GM18499 (cell line): ENCODE results near the gene TMEM232.
"Not testable (repeated sequence)": the region's sequence is repeated elsewhere in the genome, so short reads cannot be mapped to it uniquely, and the experiment has no call there.

Experiments
- ATAC-seq: cut with Tn5 transposase; IDR thresholded peaks from one replicate; pipeline ENCODE4 v1.9.1; 2021; ENCODE audit warnings: moderate number of reproducible peaks; ENCODE audit not compliant: insufficient read depth, unreplicated experiment

The TMEM232 gene

GRCh38 chr5:110716247-110717245 is 9.9 kb downstream of the TMEM232 start:
- ATAC-seq = peak; percentile 79

GRCh38 chr5:110707260-110707844 is 19.1 kb downstream of the TMEM232 start:
- ATAC-seq = no peak

GRCh38 chr5:110705349-110705748 is 21.1 kb downstream of the TMEM232 start:
- ATAC-seq = no peak

- ATAC-seq = no peak
Observed at GRCh38 chr5:110703481-110703880, 23.0 kb downstream of the TMEM232 start.

GRCh38 chr5:110702704-110703103 is 23.8 kb downstream of the TMEM232 start:
- no peak for ATAC-seq

- ATAC-seq = no peak
Observed at GRCh38 chr5:110702300-110702699, 24.2 kb downstream of the TMEM232 start.

- ATAC-seq = not testable (repeated sequence)
Observed at GRCh38 chr5:110692669-110693068, 33.8 kb downstream of the TMEM232 start.

GRCh38 chr5:110690587-110690986 is 35.9 kb downstream of the TMEM232 start:
- not testable (repeated sequence) for ATAC-seq

GRCh38 chr5:110687485-110687884 is 39.0 kb downstream of the TMEM232 start:
- no peak for ATAC-seq

- no peak for ATAC-seq
Observed at GRCh38 chr5:110686270-110686669, 40.2 kb downstream of the TMEM232 start.

GRCh38 chr5:110681953-110682352 is 44.5 kb downstream of the TMEM232 start:
- ATAC-seq = no peak

- no peak for ATAC-seq
Observed at GRCh38 chr5:110681109-110681508, 45.4 kb downstream of the TMEM232 start.

GRCh38 chr5:110676554-110676953 is 49.9 kb downstream of the TMEM232 start:
- not testable (repeated sequence) for ATAC-seq

- no peak for ATAC-seq
Observed at GRCh38 chr5:110665184-110665726, 61.2 kb downstream of the TMEM232 start.

GRCh38 chr5:110663525-110663924 is 62.9 kb downstream of the TMEM232 start:
- ATAC-seq = peak; percentile 72

- ATAC-seq = no peak
Observed at GRCh38 chr5:110658006-110658405, 68.5 kb downstream of the TMEM232 start.

GRCh38 chr5:110653231-110653970 is 73.1 kb downstream of the TMEM232 start:
- ATAC-seq = no peak

GRCh38 chr5:110651507-110651906 is 75.0 kb downstream of the TMEM232 start:
- ATAC-seq = no peak

GRCh38 chr5:110644357-110644756 is 82.1 kb downstream of the TMEM232 start:
- no peak for ATAC-seq
